T-cell (primary cell): ENCODE measurements around the gene MYL4. TPM values are rescaled to one million over a fixed set of nuclear protein-coding genes. Genes with fewer than 3 reads are reported as not detected.
A peak's percentile ranks its signal among the peaks of the same experiment; 100 is the strongest.

Experiments used
- ATAC-seq, 4 experiments: fragments of 200-7000 bp in 3 of 4; fragments of 150-1000 bp in 1 of 4; cut with Tn5 transposase; replicated peaks in 1 of 4; 1 replicate in 3 of 4; 2 replicates in 1 of 4; pipeline ENCODE4 v1.10.0; 2021; ENCODE audit warnings: moderate library complexity in 3 of 4, mild to moderate bottlenecking in 2 of 4, moderate number of reproducible peaks in 1 of 4
- CTCF ChIA-PET, 2 donors: fragments of 300-600 bp; sonication (Branson Sonifier 250); formaldehyde crosslinking; loops; one replicate each; lab custom pipeline; 2022; ENCODE audit warnings: antibody characterized with exemption in 2 of 2; lab: Charles Lee
- POLR2A ChIA-PET, 2 donors: fragments of 300-600 bp; sonication (Branson Sonifier 250); formaldehyde crosslinking; loops; one replicate each; lab custom pipeline; 2022; ENCODE audit warnings: antibody characterized with exemption in 2 of 2; lab: Charles Lee
- DNase-seq, 35 experiments: peaks; one replicate each; pipeline versions ENCODE4 v3.0.0 to v3.0.0-alpha.2; 2013 to 2023
- H3K27ac ChIP-seq: one replicate; pipeline ENCODE4 v1.5.1; 2013; ENCODE audit warnings: low read length
- H3K27me3 ChIP-seq, 2 experiments: replicated peaks in 1 of 2; 1 replicate in 1 of 2; 2 replicates in 1 of 2; pipeline versions ENCODE4 v1.6.1 to v1.7.0; 2013; ENCODE audit warnings: low read length in 1 of 2, mixed read lengths in 1 of 2; ENCODE audit not compliant: control insufficient read depth in 2 of 2, insufficient read depth in 2 of 2; ENCODE audit errors: extremely low read depth in 1 of 2
- H3K36me3 ChIP-seq, 2 donors: 1 replicate in 1 of 2; 2 replicates in 1 of 2; pipeline versions ENCODE4 v1.6.1 to v1.7.0; 2013; ENCODE audit warnings: low read length in 1 of 2; ENCODE audit not compliant: control insufficient read depth in 2 of 2, insufficient read depth in 1 of 2; ENCODE audit errors: extremely low read depth in 1 of 2
- H3K4me1 ChIP-seq, 2 experiments: 1 replicate in 1 of 2; 2 replicates in 1 of 2; pipeline versions ENCODE4 v1.6.1 to v1.7.0; 2013; ENCODE audit warnings: low read length in 2 of 2, mixed read lengths in 1 of 2; ENCODE audit not compliant: insufficient read depth in 2 of 2, control insufficient read depth in 1 of 2; ENCODE audit errors: extremely low read depth in 1 of 2
- H3K4me3 ChIP-seq, 2 donors: 1 replicate in 1 of 2; 2 replicates in 1 of 2; pipeline versions ENCODE4 v1.5.1 to v1.7.0; 2013; ENCODE audit warnings: mild to moderate bottlenecking in 2 of 2, low read length in 1 of 2, moderate library complexity in 1 of 2; ENCODE audit not compliant: control insufficient read depth in 1 of 2; ENCODE audit errors: extremely low read depth in 1 of 2
- H3K9me3 ChIP-seq: 2 replicates; pipeline ENCODE4 v1.7.0; 2013
- H3K27ac Mint-ChIP-seq, 2 donors: one replicate each; pipeline ENCODE4 v1.8.0; 2020 to 2021; ENCODE audit warnings: mild to moderate bottlenecking in 2 of 2, mixed read lengths in 2 of 2
- H3K27me3 Mint-ChIP-seq, 2 donors: one replicate each; pipeline ENCODE4 v1.8.0; 2021 to 2022; ENCODE audit warnings: mixed read lengths in 2 of 2
- H3K36me3 Mint-ChIP-seq: one replicate; pipeline ENCODE4 v1.8.0; 2021; ENCODE audit warnings: mixed read lengths
- H3K4me1 Mint-ChIP-seq, 3 donors: one replicate each; pipeline ENCODE4 v1.8.0; 2020 to 2022; ENCODE audit warnings: mixed read lengths in 3 of 3, mild to moderate bottlenecking in 1 of 3
- H3K4me3 Mint-ChIP-seq, 3 donors: one replicate each; pipeline ENCODE4 v1.8.0; 2020 to 2022; ENCODE audit warnings: mild to moderate bottlenecking in 3 of 3, mixed read lengths in 3 of 3, moderate library complexity in 3 of 3
- H3K9me3 Mint-ChIP-seq, 3 donors: one replicate each; pipeline ENCODE4 v1.8.0; 2020 to 2022; ENCODE audit warnings: mixed read lengths in 3 of 3
- WGBS: methylation state at CpG from one replicate; pipeline ENCODE4 v1.1.5; 2013; ENCODE audit warnings: missing lambda C conversion rate; ENCODE audit not compliant: insufficient coverage; 5-methylcytosine and 5-hydroxymethylcytosine counted together
- total RNA-seq, 35 experiments: library from RNA in 6 of 35; stranded (reverse) in 6 of 35; fragments of 120-200 nt in 1 of 35; gene quantifications; one replicate each; pipeline versions ENCODE4 v1.2.1 to v1.2.4 and lab custom pipeline; 2013 to 2026

MYL4 gene
- total RNA-seq, 5 donors from 2014 or later (not counting 1 experiment from before 2014, with no cell fraction given), result not detected

GRCh38 chr17:47231334-47231733 lies 22.2 kb downstream of the MYL4 start:
- no peak for DNase-seq
- ATAC-seq, result no peak
- Histone ChIP-seq H3K36me3 (no peaks in the 10 kb centered on the region), H3K27ac (no peak overlapping the region), H3K9me3 (no peaks in the 10 kb centered on the region), H3K27me3 (peaks cover 0 to 5% of the 10 kb centered on the region in 2 experiments), H3K4me3 (no peak overlapping the region), H3K4me1 (peaks cover 5 to 8% of the 10 kb centered on the region in 2 experiments)
- Mint-ChIP-seq H3K36me3 (no peaks in the 10 kb centered on the region), H3K4me3 (no peak overlapping the region), H3K4me1 (peaks cover 12 to 17% (median 15%) of the 10 kb centered on the region in 3 donors), H3K27me3 (peaks cover 4 to 6% of the 10 kb centered on the region in 2 donors), H3K27ac (no peak overlapping the region), H3K9me3 (no peaks in the 10 kb centered on the region)
- CTCF ChIA-PET, result interaction anchor here in 1 of 2 donors (0.7 kb wide), 1 partner anchor 385 kb away, joined by 3 read pairs; no protein-coding TSS in a partner anchor
- POLR2A ChIA-PET, result interaction anchor here in 1 of 2 donors (0.6 kb wide), 1 partner anchor 19 kb away, joined by 6 read pairs; no protein-coding TSS in a partner anchor
- WGBS, result 92% methylated on average over 2 of the region's 3 CpGs

DNA sequence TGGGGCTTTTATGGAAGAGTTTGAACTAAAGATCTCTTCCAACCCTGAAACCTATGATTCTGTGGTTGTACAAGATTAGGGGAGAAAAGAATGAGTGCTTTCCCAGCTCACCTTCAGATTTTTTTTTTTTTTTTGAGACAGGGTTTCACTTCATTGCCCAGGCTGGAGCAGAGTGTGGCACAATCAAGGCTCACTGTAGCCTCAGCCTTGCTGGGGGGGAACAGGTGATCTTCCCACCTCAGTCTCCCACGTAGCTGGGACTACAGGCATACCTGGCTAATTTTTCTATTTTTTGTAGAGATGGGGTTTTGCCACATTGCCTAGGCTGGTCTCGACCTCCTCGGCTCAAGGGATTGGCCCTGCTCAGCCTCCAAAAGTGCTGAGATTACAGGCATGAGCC lies 22.7 kb downstream of the MYL4 start:
- POLR2A ChIA-PET, result no interaction called here
- H3K4me1 Mint-ChIP-seq, result peaks cover 12 to 17% (median 15%) of the 10 kb centered on the region in 3 donors

DNA sequence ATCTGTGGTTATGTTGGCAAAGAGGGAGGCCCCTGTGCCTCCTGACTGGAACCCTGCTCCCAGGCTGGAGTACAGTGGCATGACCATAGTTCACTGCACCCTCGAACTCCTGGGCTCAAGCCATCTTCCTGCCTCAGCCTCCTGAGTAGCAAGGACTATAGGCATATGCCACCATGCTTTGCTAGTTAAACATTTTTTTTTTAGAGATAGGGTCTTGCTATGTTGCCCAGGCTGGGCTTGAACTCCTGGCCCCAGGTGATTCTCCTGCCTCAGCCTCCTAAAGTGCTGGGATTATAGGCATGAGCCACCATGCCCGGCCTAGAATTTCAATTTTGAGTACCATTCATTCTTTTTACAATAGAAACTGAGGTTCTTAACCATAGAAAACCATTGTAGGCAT lies 23.3 kb downstream of the MYL4 start:
- ATAC-seq, result no peak
- Histone ChIP-seq H3K4me1 (peaks cover 5 to 8% of the 10 kb centered on the region in 2 experiments), H3K27me3 (peaks cover 0 to 5% of the 10 kb centered on the region in 2 experiments), H3K4me3 (no peak overlapping the region), H3K36me3 (no peaks in the 10 kb centered on the region), H3K27ac (no peak overlapping the region), H3K9me3 (no peaks in the 10 kb centered on the region)
- ChIA-PET POLR2A (no interaction called here), CTCF (interaction anchor here in 1 of 2 donors (0.7 kb wide), 1 partner anchor 53 kb away, joined by 4 read pairs; no protein-coding TSS in a partner anchor)
- Mint-ChIP-seq H3K9me3 (no peaks in the 10 kb centered on the region), H3K4me3 (no peak overlapping the region), H3K36me3 (no peaks in the 10 kb centered on the region), H3K4me1 (peaks cover 12 to 17% (median 15%) of the 10 kb centered on the region in 3 donors), H3K27ac (no peak overlapping the region), H3K27me3 (peaks cover 4 to 6% of the 10 kb centered on the region in 2 donors)
- no peak for DNase-seq
- 71% methylated on average over 1 of the region's 2 CpGs for WGBS

More for the DNA sequence above, 22.7 kb downstream of the MYL4 start:
- no peak for DNase-seq
- Histone ChIP-seq H3K4me1 (peaks cover 5 to 8% of the 10 kb centered on the region in 2 experiments), H3K36me3 (no peaks in the 10 kb centered on the region), H3K27me3 (peaks cover 0 to 5% of the 10 kb centered on the region in 2 experiments), H3K9me3 (no peaks in the 10 kb centered on the region), H3K27ac (no peak overlapping the region), H3K4me3 (no peak overlapping the region)
- Mint-ChIP-seq H3K27me3 (peaks cover 4 to 6% of the 10 kb centered on the region in 2 donors), H3K36me3 (no peaks in the 10 kb centered on the region), H3K4me3 (no peak overlapping the region), H3K27ac (peak overlapping the region in 1 of 2 donors; percentile 32), H3K9me3 (no peaks in the 10 kb centered on the region)
- CTCF ChIA-PET, result no interaction called here
- ATAC-seq, result no peak
- 95% methylated on average over 2 of the region's 3 CpGs for WGBS

GRCh38 chr17:47235506-47235905 lies 26.4 kb downstream of the MYL4 start:
- Mint-ChIP-seq H3K36me3 (no peaks in the 10 kb centered on the region), H3K4me3 (no peak overlapping the region), H3K9me3 (no peaks in the 10 kb centered on the region), H3K4me1 (peaks cover 3 to 15% (median 7%) of the 10 kb centered on the region in 3 donors), H3K27me3 (peaks cover 3 to 4% of the 10 kb centered on the region in 2 donors), H3K27ac (no peak overlapping the region)
- DNase-seq, result no peak
- H3K27me3 ChIP-seq, result peaks cover 0 to 7% of the 10 kb centered on the region in 2 experiments
- peaks cover 0 to 3% of the 10 kb centered on the region in 2 experiments for H3K4me1 ChIP-seq
- POLR2A ChIA-PET, result no interaction called here
- H3K9me3 ChIP-seq, result no peaks in the 10 kb centered on the region
- H3K36me3 ChIP-seq, result no peaks in the 10 kb centered on the region
- 78% methylated on average over 3 of the region's 3 CpGs for WGBS
- no peak overlapping the region for H3K4me3 ChIP-seq
- H3K27ac ChIP-seq, result no peak overlapping the region
- CTCF ChIA-PET, result no interaction called here
- ATAC-seq, result no peak

GRCh38 chr17:47235923-47236322 lies 26.8 kb downstream of the MYL4 start:
- CTCF ChIA-PET, result no interaction called here
- peaks cover 0 to 4% of the 10 kb centered on the region in 2 experiments for H3K27me3 ChIP-seq
- Mint-ChIP-seq H3K9me3 (no peaks in the 10 kb centered on the region), H3K36me3 (no peaks in the 10 kb centered on the region), H3K4me3 (no peak overlapping the region), H3K27ac (no peak overlapping the region), H3K4me1 (peaks cover 0 to 14% (median 8%) of the 10 kb centered on the region in 3 donors), H3K27me3 (no peaks in the 10 kb centered on the region)
- DNase-seq (no peak), ATAC-seq (no peak)
- POLR2A ChIA-PET, result no interaction called here
- H3K4me1 ChIP-seq, result peaks cover 0 to 3% of the 10 kb centered on the region in 2 experiments
- no peaks in the 10 kb centered on the region for H3K36me3 ChIP-seq
- H3K9me3 ChIP-seq, result no peaks in the 10 kb centered on the region
- 100% methylated on average over 1 of the region's 2 CpGs for WGBS
- no peak overlapping the region for H3K4me3 ChIP-seq
- no peak overlapping the region for H3K27ac ChIP-seq

- ChIA-PET POLR2A (no interaction called here), CTCF (interaction anchor here in 1 of 2 donors (0.5 kb wide), 1 partner anchor 429 kb away, joined by 3 read pairs; no protein-coding TSS in a partner anchor)
- no peak for DNase-seq
- Mint-ChIP-seq H3K27me3 (peaks cover 3 to 6% of the 10 kb centered on the region in 2 donors), H3K4me3 (no peak overlapping the region), H3K36me3 (no peaks in the 10 kb centered on the region), H3K9me3 (no peaks in the 10 kb centered on the region), H3K4me1 (peaks cover 0 to 14% (median 8%) of the 10 kb centered on the region in 3 donors), H3K27ac (no peak overlapping the region)
- no peak overlapping the region for H3K27ac ChIP-seq
- H3K9me3 ChIP-seq, result no peaks in the 10 kb centered on the region
- WGBS, result 87% methylated on average over 7 of the region's 7 CpGs
- H3K4me3 ChIP-seq, result no peak overlapping the region
- H3K27me3 ChIP-seq, result peaks cover 0 to 7% of the 10 kb centered on the region in 2 experiments
- peaks cover 0 to 3% of the 10 kb centered on the region in 2 experiments for H3K4me1 ChIP-seq
- H3K36me3 ChIP-seq, result no peaks in the 10 kb centered on the region
- no peak for ATAC-seq
Observed at GRCh38 chr17:47237841-47238240, 28.7 kb downstream of the MYL4 start.
